BLaER1 (cell line): Measurements from ENCODE around the gene SGTA.
"Not testable (repeated sequence)": the region's sequence is repeated elsewhere in the genome, so short reads cannot be mapped to it uniquely, and the experiment has no call there.

ENCODE experiments used
- H3K27ac ChIP-seq: shearing (Covaris generic); formaldehyde crosslinking; 2 replicates; pipeline ENCODE4 v1.8.1; 2022
- H3K27me3 ChIP-seq: shearing (Covaris generic); formaldehyde crosslinking; 2 replicates; pipeline ENCODE4 v1.8.1; 2022
- H3K36me3 ChIP-seq: shearing (Covaris generic); formaldehyde crosslinking; 2 replicates; pipeline ENCODE4 v1.8.1; 2022
- H3K4me1 ChIP-seq: shearing (Covaris generic); formaldehyde crosslinking; 2 replicates; pipeline ENCODE4 v1.8.1; 2022
- H3K4me2 ChIP-seq: shearing (Covaris generic); formaldehyde crosslinking; 2 replicates; pipeline ENCODE4 v1.8.1; 2022
- H3K4me3 ChIP-seq: shearing (Covaris generic); formaldehyde crosslinking; 2 replicates; pipeline ENCODE4 v1.8.1; 2022
- H3K9ac ChIP-seq: shearing (Covaris generic); formaldehyde crosslinking; 2 replicates; pipeline ENCODE4 v1.8.1; 2022
- H3K9me3 ChIP-seq: shearing (Covaris generic); formaldehyde crosslinking; 2 replicates; pipeline ENCODE4 v1.8.1; 2022
- H4K20me1 ChIP-seq: shearing (Covaris generic); formaldehyde crosslinking; 2 replicates; pipeline ENCODE4 v1.8.1; 2022
- Cebpa-rat ChIP-seq: shearing (Covaris generic); IDR thresholded peaks from 2 replicates; pipeline ENCODE4 v1.8.1; 2022

SGTA gene

DNA sequence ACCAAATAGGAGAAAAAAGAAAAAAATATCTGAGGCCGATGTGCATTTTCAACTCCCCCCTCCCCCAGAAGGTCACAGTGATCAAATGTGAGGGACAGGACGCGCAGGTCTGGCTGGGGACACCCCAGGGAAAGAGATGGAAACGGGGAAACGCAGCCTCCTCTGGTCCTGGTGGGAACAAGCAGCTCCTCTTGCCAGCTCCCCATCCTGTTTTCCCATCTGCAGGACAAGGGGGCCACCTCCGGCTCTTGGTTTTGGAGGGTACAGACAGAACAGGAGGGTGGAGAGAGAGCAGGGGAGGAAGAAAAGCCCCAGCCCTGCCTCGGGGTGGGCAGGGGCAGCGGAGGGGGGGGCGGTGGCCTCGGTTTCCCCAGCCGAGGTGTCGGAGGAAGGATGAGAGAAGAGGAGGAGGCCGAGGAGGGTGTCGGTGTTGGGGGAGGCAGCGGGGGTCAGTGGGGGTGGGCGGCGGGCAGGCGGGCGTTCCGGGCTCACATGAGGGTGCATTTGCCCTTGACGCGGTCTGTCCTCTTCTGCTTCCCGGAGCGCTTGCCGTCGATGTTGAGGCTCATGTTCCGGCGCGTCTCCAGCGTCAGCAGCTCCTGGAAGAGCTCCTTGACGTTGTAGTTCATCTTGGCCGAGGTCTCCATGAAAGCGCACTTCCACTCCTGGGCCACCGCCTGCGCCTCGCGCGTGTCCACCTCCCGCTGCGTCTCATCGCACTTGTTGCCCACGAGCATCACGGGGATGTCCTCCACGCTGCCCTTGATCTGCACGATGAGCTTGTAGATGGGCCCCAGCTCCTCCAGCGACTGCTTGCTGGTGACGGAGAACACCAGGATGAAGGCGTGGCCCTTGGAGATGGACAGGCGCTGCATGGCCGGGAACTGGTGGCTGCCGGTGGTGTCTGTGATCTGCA, 66.1 kb downstream of the SGTA start:
- H3K4me3 ChIP-seq: no peak overlapping the region
- peaks cover 22% of the 10 kb centered on the region for H3K9me3 ChIP-seq
- no peaks in the 10 kb centered on the region for H3K27me3 ChIP-seq
- no peak overlapping the region for H3K27ac ChIP-seq
- H3K4me2 ChIP-seq: no peak overlapping the region
- peaks cover 37% of the 10 kb centered on the region for H3K36me3 ChIP-seq
- H3K9ac ChIP-seq: no peak overlapping the region
- peaks cover 34% of the 10 kb centered on the region for H4K20me1 ChIP-seq
- no peak for TF ChIP-seq Cebpa-rat
- peaks cover 33% of the 10 kb centered on the region for H3K4me1 ChIP-seq

DNA sequence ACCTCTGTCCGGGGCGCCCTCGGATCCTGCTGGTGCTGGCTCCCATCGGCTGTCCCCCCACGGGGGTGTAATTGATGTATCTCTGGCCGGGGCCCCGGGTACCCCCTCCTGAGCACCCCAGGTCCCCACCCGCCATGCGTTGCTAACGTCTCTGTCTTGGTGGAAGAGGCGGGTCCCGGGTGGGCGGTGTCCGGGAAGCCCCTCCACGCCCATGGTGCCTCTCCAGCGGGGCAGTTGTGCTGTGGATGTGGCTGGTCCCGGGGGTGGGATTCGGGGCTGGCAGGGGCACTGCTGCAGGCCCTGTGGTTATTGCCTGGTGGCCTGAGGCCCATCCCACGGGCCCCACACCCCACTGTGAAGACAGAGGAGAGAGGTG, 66.8 kb downstream of the SGTA start:
- no peak for TF ChIP-seq Cebpa-rat

GRCh38 chr19:2715470-2716274, 67.4 kb downstream of the SGTA start:
- Histone ChIP-seq H3K4me3 (no peak overlapping the region), H4K20me1 (peaks cover 47% of the 10 kb centered on the region)

More for the DNA sequence above, 66.8 kb downstream of the SGTA start:
- peaks cover 22% of the 10 kb centered on the region for H3K9me3 ChIP-seq
- H3K27ac ChIP-seq: no peak overlapping the region
- H3K27me3 ChIP-seq: no peaks in the 10 kb centered on the region
- no peak overlapping the region for H3K4me3 ChIP-seq
- H4K20me1 ChIP-seq: peaks cover 41% of the 10 kb centered on the region
- peaks cover 34% of the 10 kb centered on the region for H3K4me1 ChIP-seq
- no peak overlapping the region for H3K9ac ChIP-seq
- H3K36me3 ChIP-seq: peaks cover 37% of the 10 kb centered on the region
- H3K4me2 ChIP-seq: no peak overlapping the region

DNA sequence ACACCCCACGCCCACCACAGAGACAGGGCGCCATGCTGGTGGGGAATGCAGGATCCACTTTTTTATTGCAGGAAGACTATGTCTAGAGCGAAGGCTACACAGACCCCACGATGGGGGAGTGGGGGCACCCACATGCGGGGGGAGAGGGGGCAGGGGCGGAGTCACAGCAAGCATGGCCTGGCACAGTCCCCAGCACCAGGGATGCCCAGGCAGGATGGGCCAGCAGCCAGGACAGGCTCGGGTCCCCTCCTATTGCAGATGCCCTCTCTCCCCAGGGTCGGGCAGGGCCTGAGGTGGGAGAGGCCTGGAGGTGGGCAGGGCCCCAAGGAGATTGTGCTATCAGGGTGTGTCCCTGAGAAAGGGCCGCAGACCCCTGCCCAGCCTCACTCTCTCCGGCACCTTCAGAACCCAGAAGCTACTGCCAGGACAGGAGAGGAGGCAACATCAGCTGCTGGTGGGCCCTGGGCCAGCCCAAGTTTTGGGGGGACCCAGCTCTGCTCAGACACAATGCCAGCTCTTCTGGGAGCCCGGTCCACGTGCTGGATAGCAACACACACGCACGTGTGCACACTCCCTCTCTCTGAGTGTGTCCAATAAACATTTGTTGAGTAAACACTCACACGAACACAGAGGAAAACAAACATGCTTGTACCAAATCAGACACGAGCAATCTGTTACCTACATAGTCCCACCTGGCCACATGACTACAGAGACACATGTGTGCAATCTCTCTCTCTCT, 68.4 kb downstream of the SGTA start:
- peaks cover 37% of the 10 kb centered on the region for H3K36me3 ChIP-seq
- peaks cover 41% of the 10 kb centered on the region for H4K20me1 ChIP-seq
- H3K27me3 ChIP-seq: no peaks in the 10 kb centered on the region
- H3K4me2 ChIP-seq: no peak overlapping the region
- H3K9ac ChIP-seq: no peak overlapping the region
- TF ChIP-seq Cebpa-rat: no peak
- H3K4me3 ChIP-seq: no peak overlapping the region
- H3K27ac ChIP-seq: no peak overlapping the region
- H3K4me1 ChIP-seq: peaks cover 40% of the 10 kb centered on the region
- H3K9me3 ChIP-seq: peaks cover 22% of the 10 kb centered on the region

More at GRCh38 chr19:2715470-2716274, 67.4 kb downstream of the SGTA start:
- Histone ChIP-seq H3K4me1 (peaks cover 40% of the 10 kb centered on the region), H3K27ac (no peak overlapping the region), H3K27me3 (no peaks in the 10 kb centered on the region), H3K36me3 (peaks cover 37% of the 10 kb centered on the region), H3K9ac (no peak overlapping the region), H3K9me3 (peaks cover 22% of the 10 kb centered on the region), H3K4me2 (no peak overlapping the region)
- no peak for TF ChIP-seq Cebpa-rat

GRCh38 chr19:2714102-2714501, 69.0 kb downstream of the SGTA start:
- not testable (repeated sequence) for H3K9ac ChIP-seq, H3K27me3 ChIP-seq, H3K27ac ChIP-seq, H3K4me2 ChIP-seq, H3K4me3 ChIP-seq
- peaks cover 37% of the 10 kb centered on the region for H4K20me1 ChIP-seq
- H3K4me1 ChIP-seq: peaks cover 42% of the 10 kb centered on the region
- peaks cover 22% of the 10 kb centered on the region for H3K9me3 ChIP-seq
- peaks cover 37% of the 10 kb centered on the region for H3K36me3 ChIP-seq

DNA sequence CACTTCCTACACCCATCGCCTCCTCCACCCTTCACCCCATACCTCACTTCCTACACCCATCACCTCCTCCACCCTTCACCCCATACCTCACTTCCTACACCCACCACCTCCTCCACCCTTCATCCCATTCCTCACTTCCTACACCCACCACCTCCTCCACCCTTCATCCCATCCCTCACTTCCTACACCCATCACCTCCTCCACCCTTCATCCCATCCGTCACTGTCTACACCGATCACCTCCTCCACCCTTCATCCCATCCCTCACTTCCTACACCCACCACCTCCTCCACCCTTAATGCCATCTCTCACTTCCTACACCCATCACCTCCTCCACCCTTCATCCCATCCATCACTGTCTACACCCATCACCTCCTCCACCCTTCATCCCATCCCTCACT, 69.9 kb downstream of the SGTA start:
- not testable (repeated sequence) for H3K4me3 ChIP-seq, H3K27ac ChIP-seq, H3K27me3 ChIP-seq, H3K9ac ChIP-seq, H3K4me2 ChIP-seq
- peaks cover 22% of the 10 kb centered on the region for H3K9me3 ChIP-seq
- H3K4me1 ChIP-seq: peaks cover 41% of the 10 kb centered on the region
- H3K36me3 ChIP-seq: peaks cover 34% of the 10 kb centered on the region
- H4K20me1 ChIP-seq: peaks cover 28% of the 10 kb centered on the region

- Histone ChIP-seq H3K4me1 (peaks cover 41% of the 10 kb centered on the region), H3K4me3 (0 out of 2 replicates have a peak overlapping the region, but pooled peaks have one; percentile 50), H3K36me3 (peaks cover 22% of the 10 kb centered on the region), H3K27ac (no peak overlapping the region), H3K9ac (0 out of 2 replicates have a peak overlapping the region, but pooled peaks have one; percentile 44), H4K20me1 (peaks cover 20% of the 10 kb centered on the region), H3K4me2 (peak overlapping the region; percentile 88), H3K9me3 (peaks cover 22% of the 10 kb centered on the region), H3K27me3 (no peaks in the 10 kb centered on the region)
- no peak for TF ChIP-seq Cebpa-rat
Observed at GRCh38 chr19:2711875-2712205, 71.2 kb downstream of the SGTA start.

- no peak; the same call in 1 of the 2 replicates for TF ChIP-seq Cebpa-rat
- Histone ChIP-seq H3K4me3 (peak overlapping the region; percentile 50), H3K4me1 (peaks cover 41% of the 10 kb centered on the region), H3K9ac (peak overlapping the region; percentile 44; the same call in 1 of the 2 replicates), H3K36me3 (peaks cover 17% of the 10 kb centered on the region), H4K20me1 (peaks cover 20% of the 10 kb centered on the region), H3K9me3 (peaks cover 17% of the 10 kb centered on the region), H3K27ac (peak overlapping the region; percentile 53), H3K27me3 (no peaks in the 10 kb centered on the region), H3K4me2 (peak overlapping the region; percentile 88)
Observed at GRCh38 chr19:2711172-2711874, 71.8 kb downstream of the SGTA start.

DNA sequence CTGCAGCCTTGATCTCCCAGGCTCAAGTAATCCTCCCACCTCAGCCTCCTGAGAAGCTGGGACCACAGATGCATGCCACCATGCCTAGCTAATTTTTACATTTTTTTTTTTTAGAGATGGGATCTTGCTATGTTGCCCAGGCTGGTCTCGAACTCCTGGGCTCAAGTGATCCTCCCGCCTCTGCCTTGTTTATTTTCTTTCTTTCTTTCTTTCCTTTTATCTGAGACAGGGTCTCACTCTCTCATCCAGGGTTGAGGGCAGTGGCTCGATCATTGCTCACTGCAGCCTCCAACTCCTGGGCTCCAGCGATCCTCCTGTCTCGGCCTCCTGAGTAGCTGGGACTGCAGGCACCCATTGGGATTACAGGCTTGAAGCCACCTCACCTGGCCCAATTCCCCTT, 76.8 kb downstream of the SGTA start:
- Histone ChIP-seq H3K9ac (no peak overlapping the region), H3K4me2 (no peak overlapping the region), H3K4me3 (no peak overlapping the region), H3K27ac (no peak overlapping the region), H3K36me3 (no peaks in the 10 kb centered on the region), H3K9me3 (no peaks in the 10 kb centered on the region), H3K4me1 (peaks cover 34% of the 10 kb centered on the region), H4K20me1 (peaks cover 8% of the 10 kb centered on the region; the same call in 1 of the 2 replicates), H3K27me3 (no peaks in the 10 kb centered on the region)
- no peak for TF ChIP-seq Cebpa-rat
